HG03432 (cell line): Measurements from ENCODE around the gene CCDC88B.

Source experiments
- ATAC-seq: cut with Tn5 transposase; IDR thresholded peaks from one replicate; pipeline ENCODE4 v1.9.1; 2021; ENCODE audit warnings: mild to moderate bottlenecking, moderate library complexity; ENCODE audit not compliant: unreplicated experiment

The CCDC88B gene

DNA sequence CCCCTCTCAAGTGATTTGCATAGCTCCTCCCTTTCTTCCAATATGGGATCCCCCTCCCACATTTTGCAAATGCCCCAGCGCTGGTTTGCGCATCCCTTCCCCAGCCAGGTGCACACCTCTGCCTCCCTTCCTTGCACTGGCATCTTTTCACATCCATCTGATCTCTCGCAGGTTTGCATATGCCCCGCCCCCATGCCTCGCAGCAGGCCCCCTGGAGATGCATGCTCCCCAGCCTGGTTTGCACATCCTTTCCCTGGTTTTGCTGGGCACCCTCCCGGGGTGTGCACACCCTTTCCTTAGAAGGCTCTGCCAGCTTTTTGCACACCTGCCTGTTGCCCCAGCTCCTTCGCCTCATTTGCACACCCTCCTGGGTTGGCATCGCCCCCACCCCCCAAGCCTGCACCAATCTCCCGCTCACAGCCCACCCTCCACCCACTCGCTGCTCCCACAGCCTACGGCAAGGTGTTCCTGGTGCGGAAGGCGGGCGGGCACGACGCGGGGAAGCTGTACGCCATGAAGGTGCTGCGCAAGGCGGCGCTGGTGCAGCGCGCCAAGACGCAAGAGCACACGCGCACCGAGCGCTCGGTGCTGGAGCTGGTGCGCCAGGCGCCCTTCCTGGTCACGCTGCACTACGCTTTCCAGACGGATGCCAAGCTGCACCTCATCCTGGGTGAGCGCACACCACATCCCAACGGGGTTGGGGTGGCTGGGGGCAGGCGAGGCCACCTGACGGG is 19.9 kb downstream of the CCDC88B start:
- ATAC-seq = no peak

DNA sequence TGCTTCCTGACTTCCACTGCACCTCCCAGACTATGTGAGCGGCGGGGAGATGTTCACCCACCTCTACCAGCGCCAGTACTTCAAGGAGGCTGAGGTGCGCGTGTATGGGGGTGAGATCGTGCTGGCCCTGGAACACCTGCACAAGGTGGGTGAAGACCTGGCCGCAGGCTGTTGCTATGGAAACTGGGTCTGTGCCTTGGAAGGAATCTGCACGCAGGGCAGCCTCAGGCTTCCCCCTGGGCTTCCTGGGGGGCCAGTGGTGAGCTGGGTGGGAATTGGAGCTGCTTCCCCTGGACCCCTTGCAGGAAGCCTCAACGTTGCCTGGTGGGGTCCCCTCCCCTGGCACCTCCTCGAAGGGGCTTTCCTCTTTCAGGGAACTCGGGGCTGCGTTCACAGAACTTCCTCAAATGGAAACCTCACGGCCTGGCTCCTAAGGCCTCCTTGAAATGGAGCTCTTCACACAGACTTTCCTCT is 20.5 kb downstream of the CCDC88B start:
- ATAC-seq = no peak

DNA sequence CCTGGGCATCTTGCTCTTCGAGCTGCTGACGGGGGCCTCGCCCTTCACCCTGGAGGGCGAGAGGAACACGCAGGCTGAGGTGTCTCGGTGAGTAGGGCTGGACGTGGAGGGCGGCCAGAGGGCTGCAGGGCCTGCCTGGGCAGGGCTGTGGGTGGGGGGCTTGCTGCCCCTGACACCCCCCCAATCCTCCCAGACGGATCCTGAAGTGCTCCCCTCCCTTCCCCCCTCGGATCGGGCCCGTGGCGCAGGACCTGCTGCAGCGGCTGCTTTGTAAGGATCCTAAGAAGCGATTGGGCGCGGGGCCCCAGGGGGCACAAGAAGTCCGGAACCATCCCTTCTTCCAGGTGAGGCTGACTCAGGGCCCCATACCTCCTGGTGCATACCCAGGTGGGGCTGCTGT is 21.7 kb downstream of the CCDC88B start:
- no peak for ATAC-seq

DNA sequence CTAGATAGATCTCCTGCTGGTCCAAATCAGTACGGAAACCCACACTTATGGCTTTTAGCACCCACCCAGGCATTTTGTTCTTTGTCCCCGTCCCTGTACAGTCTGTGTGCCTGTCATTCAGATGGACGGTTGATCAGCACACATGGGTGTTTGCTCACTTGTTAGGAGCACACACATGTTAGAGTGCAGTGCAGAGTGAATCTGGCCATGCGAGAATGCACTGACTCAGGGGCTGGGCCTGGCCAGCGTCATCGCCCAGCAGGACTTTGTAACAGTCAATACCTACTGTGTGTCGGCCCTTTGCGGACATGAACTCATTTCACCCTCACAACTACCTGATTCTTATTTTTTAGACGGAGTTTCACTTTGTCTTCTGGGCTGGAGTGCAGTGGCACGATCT is 22.3 kb downstream of the CCDC88B start:
- ATAC-seq = no peak

- ATAC-seq = no peak
Measured at GRCh38 chr11:64364435-64364834, 24.4 kb downstream of the CCDC88B start.

DNA sequence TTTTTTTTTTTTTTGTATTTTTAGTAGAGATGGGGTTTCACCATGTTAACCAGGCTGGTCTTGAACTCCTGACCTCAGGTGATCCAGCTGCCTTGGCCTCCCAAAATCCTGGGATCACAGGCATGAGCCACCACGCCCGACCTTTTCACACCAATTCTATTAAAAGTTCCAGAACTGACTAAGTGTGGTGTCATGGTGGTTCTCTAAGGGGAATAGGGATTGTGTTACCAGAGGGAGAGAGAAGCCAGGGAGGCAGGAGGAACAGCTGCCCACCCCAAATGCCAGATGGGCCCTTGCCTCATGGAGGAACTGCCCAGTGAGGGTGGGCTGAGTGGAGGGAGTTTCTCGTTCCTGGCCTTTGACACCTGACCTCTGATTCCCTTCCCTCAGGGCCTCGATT is 24.9 kb downstream of the CCDC88B start:
- no peak for ATAC-seq

DNA sequence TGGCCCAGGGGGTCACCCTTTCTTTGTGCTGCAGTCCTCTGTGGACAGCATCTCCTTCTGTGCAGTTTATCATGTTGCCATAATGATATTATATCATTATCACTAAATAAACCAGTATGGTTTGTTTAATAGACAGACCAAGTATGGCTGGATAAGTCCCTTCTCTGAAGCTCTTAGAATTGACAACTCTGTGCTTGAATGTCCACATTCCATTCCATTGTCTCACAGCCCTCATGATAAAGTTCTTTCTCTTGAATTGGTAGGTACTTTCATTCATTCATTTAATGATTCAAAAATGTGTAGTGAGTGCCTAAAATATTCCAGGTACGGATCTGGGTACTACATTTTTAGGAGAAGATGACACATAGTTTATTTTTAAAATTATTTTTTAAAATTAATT is 26.7 kb downstream of the CCDC88B start:
- no peak for ATAC-seq

DNA sequence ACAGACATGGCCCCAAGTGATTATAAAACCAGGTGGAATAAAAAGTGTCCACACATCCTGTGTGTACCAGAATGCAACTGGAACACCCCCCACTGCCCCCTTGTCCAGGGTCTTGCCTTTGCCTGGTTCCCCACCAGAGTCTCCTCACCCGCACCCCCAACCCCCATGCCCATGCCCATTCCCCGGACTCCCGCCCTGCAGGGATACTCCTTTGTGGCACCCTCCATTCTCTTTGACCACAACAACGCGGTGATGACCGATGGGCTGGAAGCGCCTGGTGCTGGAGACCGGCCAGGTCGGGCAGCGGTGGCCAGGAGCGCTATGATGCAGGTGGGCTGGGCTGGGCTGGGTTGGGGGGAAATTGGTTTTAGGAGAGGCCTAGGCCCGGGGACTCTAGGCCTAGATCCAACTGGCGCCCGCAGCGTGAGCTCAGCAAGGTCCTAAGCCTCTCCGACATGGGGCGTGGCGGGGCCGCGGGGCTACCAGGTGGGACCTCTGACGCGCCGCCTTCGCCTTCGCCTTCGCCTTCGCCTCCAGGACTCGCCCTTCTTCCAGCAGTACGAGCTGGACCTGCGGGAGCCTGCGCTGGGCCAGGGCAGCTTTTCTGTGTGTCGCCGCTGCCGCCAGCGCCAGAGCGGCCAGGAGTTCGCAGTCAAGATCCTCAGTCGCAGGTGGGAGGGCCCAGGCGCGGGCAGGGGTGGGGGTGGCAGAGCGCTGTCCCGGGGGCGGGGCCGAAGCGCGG is 28.1 kb downstream of the CCDC88B start:
- ATAC-seq = no peak

DNA sequence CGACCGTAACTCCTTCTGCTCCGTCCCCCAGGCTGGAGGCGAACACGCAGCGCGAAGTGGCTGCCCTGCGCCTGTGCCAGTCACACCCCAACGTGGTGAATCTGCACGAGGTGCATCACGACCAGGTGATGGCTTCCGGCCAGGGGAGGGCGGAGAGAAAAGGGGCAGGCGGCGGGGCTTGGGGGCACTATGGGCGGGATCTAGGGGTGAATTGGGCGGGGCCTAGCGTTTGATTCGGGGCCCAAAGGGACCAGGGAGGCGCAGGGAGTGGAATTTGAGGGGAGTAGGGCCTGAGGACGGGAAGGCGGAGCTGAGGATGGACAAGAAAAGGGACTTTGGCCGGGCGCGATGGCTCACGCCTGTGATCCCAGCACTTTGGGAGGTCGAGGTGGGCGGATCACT is 28.7 kb downstream of the CCDC88B start:
- no peak for ATAC-seq

- ATAC-seq = no peak
Measured at GRCh38 chr11:64369440-64370421, 29.7 kb downstream of the CCDC88B start.

DNA sequence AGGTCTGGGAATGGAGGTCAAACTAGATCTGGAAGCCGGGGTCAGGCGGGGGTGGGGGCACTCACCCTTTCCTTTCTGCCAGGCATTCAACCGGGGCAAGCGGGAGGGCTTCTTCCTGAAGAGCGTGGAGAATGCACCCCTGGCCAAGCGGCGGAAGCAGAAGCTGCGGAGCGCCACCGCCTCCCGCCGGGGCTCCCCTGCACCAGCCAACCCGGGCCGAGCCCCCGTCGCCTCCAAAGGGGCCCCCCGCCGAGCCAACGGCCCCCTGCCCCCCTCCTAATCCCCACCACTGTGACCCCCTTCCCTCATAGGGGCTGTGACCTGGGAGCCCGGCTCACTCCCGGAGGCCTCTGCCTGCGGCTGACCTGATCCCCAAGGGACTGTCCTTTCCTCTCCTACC is 31.2 kb downstream of the CCDC88B start:
- ATAC-seq = no peak

GRCh38 chr11:64372021-64372420 is 32.0 kb downstream of the CCDC88B start:
- ATAC-seq = no peak

DNA sequence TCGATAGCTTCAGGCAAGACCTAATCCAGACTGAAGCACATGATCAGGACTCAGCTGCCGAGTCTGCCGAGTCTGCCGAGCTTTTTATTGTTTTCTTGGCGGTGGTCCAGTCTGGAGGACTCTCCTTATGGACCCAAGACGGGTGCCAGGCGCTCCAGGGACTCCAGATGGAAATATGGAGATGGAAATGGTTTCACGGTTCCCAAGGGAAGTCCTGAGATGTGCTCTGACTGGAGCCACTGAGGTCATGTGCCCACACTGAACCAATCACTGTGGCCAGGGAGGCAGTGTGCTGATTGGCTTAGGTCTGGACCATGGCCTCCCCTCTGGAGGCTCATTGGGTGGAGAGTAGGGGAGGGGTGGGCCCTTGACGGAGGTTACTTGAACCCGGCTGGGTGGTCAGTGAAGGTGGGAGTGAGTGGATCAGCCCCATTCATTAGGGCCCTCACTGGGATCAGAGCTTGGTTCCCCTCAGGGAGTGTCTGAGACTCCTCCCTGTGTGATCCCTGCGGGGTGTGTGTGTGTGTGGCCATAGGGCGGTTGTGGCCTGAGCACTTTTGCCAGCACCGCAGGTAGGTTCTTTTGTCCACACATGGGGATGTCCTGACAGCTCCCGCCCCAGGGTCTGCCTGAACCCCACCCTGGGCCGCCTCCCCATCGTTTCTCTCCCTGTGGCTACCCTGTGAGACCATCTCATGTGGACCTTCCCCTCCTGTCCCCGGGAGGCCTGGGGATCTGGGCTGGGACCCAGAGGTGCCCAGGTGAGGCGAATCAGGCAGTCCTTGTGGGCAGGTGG is 33.0 kb downstream of the CCDC88B start:
- no peak for ATAC-seq

DNA sequence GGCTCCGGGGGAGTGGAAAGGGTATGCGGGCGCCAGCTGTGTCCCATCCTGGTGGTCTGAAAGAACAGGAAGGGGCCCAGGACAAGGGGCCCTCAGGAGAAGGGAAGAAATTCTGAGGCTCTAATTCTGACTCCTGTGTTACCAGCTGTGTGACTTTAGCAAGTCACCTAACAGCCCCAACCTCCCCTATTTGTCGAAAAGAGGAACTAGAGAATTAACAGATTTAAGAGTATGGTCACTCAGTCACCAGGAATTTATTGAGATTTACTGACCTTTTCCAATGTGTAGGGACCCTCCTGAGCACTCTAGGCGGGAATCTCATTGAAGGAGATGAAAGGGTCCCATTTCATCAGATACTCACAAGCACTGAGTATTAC is 33.6 kb downstream of the CCDC88B start:
- ATAC-seq = no peak

DNA sequence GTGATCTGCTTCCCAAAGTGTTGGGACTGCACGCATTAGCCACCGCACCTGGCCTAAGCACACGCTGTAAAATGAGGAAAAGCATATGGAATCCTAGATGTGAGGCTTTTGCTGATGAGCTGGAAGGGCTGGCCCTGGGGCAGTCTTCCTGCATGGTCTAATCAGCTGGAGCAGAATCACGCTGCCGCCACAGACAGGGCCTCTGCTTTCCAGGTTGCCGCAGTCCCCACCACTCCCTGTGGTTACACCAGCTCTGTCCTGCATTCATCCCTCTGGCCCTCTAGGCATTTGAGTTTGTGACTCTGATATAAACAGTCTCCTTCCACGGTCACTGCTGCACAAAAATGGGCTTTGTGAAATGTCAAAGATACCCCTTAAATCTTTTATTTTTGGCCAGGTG is 36.1 kb downstream of the CCDC88B start:
- ATAC-seq = no peak

- no peak for ATAC-seq
Measured at GRCh38 chr11:64378335-64378880, 38.4 kb downstream of the CCDC88B start.

DNA sequence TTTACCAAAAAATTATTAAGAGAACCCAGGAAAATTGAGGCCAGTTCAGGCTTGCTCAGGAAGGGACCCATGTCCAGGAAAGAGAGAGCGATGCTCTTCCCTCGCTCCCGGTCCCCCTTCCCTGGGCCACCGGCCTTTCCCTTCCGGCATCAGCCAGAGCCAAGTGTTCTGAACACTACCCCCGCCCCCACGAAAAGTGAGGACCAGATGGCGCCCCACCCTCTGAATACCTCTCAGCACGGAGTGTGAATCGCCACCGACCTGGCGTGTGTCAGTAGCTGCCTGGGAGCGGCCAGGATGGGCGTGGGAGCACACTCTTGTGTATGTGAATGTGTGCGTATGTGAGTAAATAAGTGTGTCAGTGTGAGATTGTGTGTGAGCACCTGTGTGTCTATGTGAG is 39.2 kb downstream of the CCDC88B start:
- no peak for ATAC-seq

- no peak for ATAC-seq
Measured at GRCh38 chr11:64379817-64380709, 40.1 kb downstream of the CCDC88B start.

DNA sequence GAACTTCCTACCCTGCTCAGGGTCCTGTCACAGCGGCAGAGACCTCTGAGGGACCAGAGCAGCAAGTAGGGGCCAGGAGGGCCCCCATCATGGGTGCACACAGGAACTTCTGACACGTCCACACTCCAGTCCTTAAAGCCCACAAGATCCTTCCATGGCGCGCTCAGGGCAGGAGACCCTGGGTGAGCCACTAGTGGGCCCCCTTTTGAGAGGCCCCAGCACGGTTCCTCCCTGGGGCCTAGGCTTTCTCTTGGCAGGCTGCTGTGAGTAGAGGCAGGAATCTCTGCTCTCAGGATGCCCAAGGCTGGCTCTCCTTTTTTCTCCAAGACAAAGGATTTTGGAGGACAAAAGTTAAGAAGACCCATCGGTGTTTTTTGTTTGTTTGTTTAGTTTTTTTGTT is 41.3 kb downstream of the CCDC88B start:
- no peak for ATAC-seq
